GM23338 (cell line): ENCODE measurements around the gene STARD13. TPM values are rescaled to one million over a fixed set of nuclear protein-coding genes. Genes with fewer than 3 reads are reported as not detected.

ENCODE experiments used
- ATAC-seq: fragments of 200-7000 bp; cut with Tn5 transposase; 3 replicates; pipeline ENCODE4 v1.9.1; 2020
- DNase-seq: peaks from one replicate; pipeline ENCODE4 v3.0.0-alpha.2; 2015; ENCODE audit warnings: low spot score
- H2AFZ ChIP-seq: fragments of 200-600 bp; sonication (generic); 2 replicates; pipeline ENCODE4 v1.8.0; 2016; ENCODE audit warnings: antibody characterized with exemption, mild to moderate bottlenecking, moderate library complexity
- H3F3A ChIP-seq: fragments of 200-600 bp; sonication (generic); replicated peaks from 2 replicates; pipeline ENCODE4 v1.8.0; 2017; ENCODE audit warnings: antibody characterized with exemption, mixed run types, low read depth
- H3K27ac ChIP-seq: fragments of 200-600 bp; sonication (generic); 2 replicates; pipeline ENCODE4 v1.6.1; 2016; ENCODE audit warnings: low read depth
- H3K27me3 ChIP-seq: fragments of 200-600 bp; sonication (generic); 2 replicates; pipeline ENCODE4 v1.8.0; 2016; ENCODE audit warnings: mild to moderate bottlenecking, mixed run types, moderate library complexity; ENCODE audit not compliant: insufficient read depth
- H3K36me3 ChIP-seq: fragments of 200-600 bp; sonication (generic); 2 replicates; pipeline ENCODE4 v1.8.0; 2016; ENCODE audit warnings: mild to moderate bottlenecking; ENCODE audit not compliant: insufficient read depth
- H3K4me1 ChIP-seq: fragments of 200-600 bp; sonication (generic); 2 replicates; pipeline ENCODE4 v1.8.0; 2016; ENCODE audit warnings: mild to moderate bottlenecking, moderate library complexity; ENCODE audit not compliant: insufficient read depth
- H3K4me2 ChIP-seq: fragments of 200-600 bp; sonication (generic); 2 replicates; pipeline ENCODE4 v1.7.1; 2017; ENCODE audit warnings: mixed run types
- H3K4me3 ChIP-seq: fragments of 200-600 bp; sonication (generic); 2 replicates; pipeline ENCODE4 v1.6.1; 2016; ENCODE audit warnings: mixed run types
- H3K79me2 ChIP-seq: fragments of 200-600 bp; sonication (generic); replicated peaks from 2 replicates; pipeline ENCODE4 v1.8.0; 2017; ENCODE audit warnings: mild to moderate bottlenecking; ENCODE audit not compliant: insufficient read depth
- H3K9me2 ChIP-seq: fragments of 200-600 bp; sonication (generic); 2 replicates; pipeline ENCODE4 v1.8.0; 2017; ENCODE audit not compliant: insufficient read depth
- H4K20me1 ChIP-seq: fragments of 200-600 bp; sonication (generic); replicated peaks from 2 replicates; pipeline ENCODE4 v1.8.0; 2017; ENCODE audit warnings: mild to moderate bottlenecking; ENCODE audit not compliant: insufficient read depth
- H3K27ac Mint-ChIP-seq: 2 replicates; pipeline ENCODE4 v1.8.0; 2020; ENCODE audit warnings: inconsistent platforms, mild to moderate bottlenecking, moderate library complexity, mixed read lengths
- H3K27me3 Mint-ChIP-seq: 3 replicates; pipeline ENCODE4 v1.8.0; 2022; ENCODE audit warnings: low read depth, mild to moderate bottlenecking, moderate library complexity, mixed read lengths, inconsistent platforms; ENCODE audit not compliant: insufficient read depth, poor library complexity
- H3K36me3 Mint-ChIP-seq: 3 replicates; pipeline ENCODE4 v1.8.0; 2021; ENCODE audit warnings: low read depth, mild to moderate bottlenecking, inconsistent platforms, moderate library complexity, mixed read lengths
- H3K4me1 Mint-ChIP-seq: 3 replicates; pipeline ENCODE4 v1.8.0; 2020; ENCODE audit warnings: mild to moderate bottlenecking, inconsistent platforms, mixed read lengths
- H3K4me3 Mint-ChIP-seq: 3 replicates; pipeline ENCODE4 v1.8.0; 2021; ENCODE audit warnings: moderate library complexity, mild to moderate bottlenecking, inconsistent platforms, mixed read lengths
- H3K9me3 Mint-ChIP-seq: 3 replicates; pipeline ENCODE4 v1.8.0; 2020; ENCODE audit warnings: moderate library complexity, mild to moderate bottlenecking, inconsistent platforms, mixed read lengths
- CTCF ChIP-seq, 2 experiments: fragments of 200-600 bp in 1 of 2; sonication (generic) in 1 of 2; conservative IDR thresholded peaks; 2 replicates each; pipeline versions ENCODE4 v1.5.1 to v1.6.1; 2016 to 2017; ENCODE audit warnings: antibody characterized with exemption in 2 of 2, low read depth in 2 of 2, mild to moderate bottlenecking in 2 of 2, moderate library complexity in 1 of 2
- EZH2phosphoT487 ChIP-seq: fragments of 200-600 bp; sonication (generic); IDR thresholded peaks from one replicate; pipeline ENCODE4 v1.8.1; 2018; ENCODE audit warnings: antibody characterized with exemption; ENCODE audit not compliant: unreplicated experiment
- JUNB ChIP-seq: IDR thresholded peaks from one replicate; pipeline ENCODE4 v1.6.1; 2016; ENCODE audit warnings: antibody characterized with exemption; ENCODE audit not compliant: unreplicated experiment
- NANOG ChIP-seq: IDR thresholded peaks from 2 replicates; pipeline ENCODE4 v1.6.1; 2016; ENCODE audit warnings: antibody characterized with exemption, borderline replicate concordance
- POLR2AphosphoS5 ChIP-seq: IDR thresholded peaks from 2 replicates; pipeline ENCODE4 v1.6.1; 2016; ENCODE audit warnings: antibody characterized with exemption, low read depth
- ZNF114 ChIP-seq: fragments of 250-450 bp; sonication (Bioruptor Pico); IDR thresholded peaks from 2 replicates; pipeline ENCODE4 v1.5.0; 2020; ENCODE audit warnings: mild to moderate bottlenecking, moderate library complexity
- ZNF462 ChIP-seq: fragments of 250-450 bp; sonication (Bioruptor Pico); IDR thresholded peaks from 2 replicates; pipeline ENCODE4 v1.5.0; 2020; ENCODE audit warnings: mild to moderate bottlenecking, moderate library complexity
- polyA plus RNA-seq: library from polyadenylated mRNA; unstranded; fragments of >200 nt; fragmentation: Nextera tagmentation; extraction: Ambion mirVana; gene quantifications from 2 replicates; pipeline ENCODE4 v1.2.1, GENCODE V29; 2016
- total RNA-seq: library from RNA; depleted of rRNA; stranded (reverse); fragments of >200 nt; shearing (Covaris generic); gene quantifications from 2 replicates; pipeline ENCODE4 v1.2.3, GENCODE V29; 2014
- TF ChIP-seq, protein P1 (sequence below): IDR thresholded peaks from 2 replicates; pipeline ENCODE4 v1.6.1; 2016; ENCODE audit warnings: antibody characterized with exemption

STARD13 gene
- total and polyA plus RNA-seq, 2 experiments from 2014 or later = 3.2 to 5.2 TPM

GRCh38 chr13:33188093-33188882, 97.3 kb downstream of the STARD13 start:
- H3K27me3 ChIP-seq = no peaks in the 10 kb centered on the region
- H3K79me2 ChIP-seq = no peaks in the 10 kb centered on the region
- DNase-seq (no peak), ATAC-seq (no peak)
- no peaks in the 10 kb centered on the region for H3F3A ChIP-seq
- H3K36me3 Mint-ChIP-seq = no peaks in the 10 kb centered on the region
- no peaks in the 10 kb centered on the region for H4K20me1 ChIP-seq
- no peaks in the 10 kb centered on the region for H3K9me3 Mint-ChIP-seq
- no peak overlapping the region for H2AFZ ChIP-seq
- H3K4me3 ChIP-seq = no peak overlapping the region
- no peak overlapping the region for H3K27ac ChIP-seq
- no peak overlapping the region for H3K27ac Mint-ChIP-seq
- TF ChIP-seq, protein P1, sequence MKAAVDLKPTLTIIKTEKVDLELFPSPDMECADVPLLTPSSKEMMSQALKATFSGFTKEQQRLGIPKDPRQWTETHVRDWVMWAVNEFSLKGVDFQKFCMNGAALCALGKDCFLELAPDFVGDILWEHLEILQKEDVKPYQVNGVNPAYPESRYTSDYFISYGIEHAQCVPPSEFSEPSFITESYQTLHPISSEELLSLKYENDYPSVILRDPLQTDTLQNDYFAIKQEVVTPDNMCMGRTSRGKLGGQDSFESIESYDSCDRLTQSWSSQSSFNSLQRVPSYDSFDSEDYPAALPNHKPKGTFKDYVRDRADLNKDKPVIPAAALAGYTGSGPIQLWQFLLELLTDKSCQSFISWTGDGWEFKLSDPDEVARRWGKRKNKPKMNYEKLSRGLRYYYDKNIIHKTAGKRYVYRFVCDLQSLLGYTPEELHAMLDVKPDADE = no peak
- TF ChIP-seq ZNF114 (CRISPR knock-in tag) (no peak), EZH2phosphoT487 (no peak)
- H3K36me3 ChIP-seq = no peaks in the 10 kb centered on the region
- H3K4me3 Mint-ChIP-seq = no peak overlapping the region
- peaks cover 18% of the 10 kb centered on the region; the same call in 1 of the 2 replicates for H3K4me1 ChIP-seq
- H3K9me2 ChIP-seq = no peaks in the 10 kb centered on the region; the same call in 1 of the 2 replicates
- H3K4me2 ChIP-seq = no peak overlapping the region
- peaks cover 22% of the 10 kb centered on the region for H3K4me1 Mint-ChIP-seq
- no peaks in the 10 kb centered on the region for H3K27me3 Mint-ChIP-seq

GRCh38 chr13:33186861-33187291, 98.7 kb downstream of the STARD13 start:
- Histone ChIP-seq H4K20me1 (no peaks in the 10 kb centered on the region), H3K27me3 (peaks cover 3% of the 10 kb centered on the region; the same call in 1 of the 2 replicates), H3K4me3 (no peak overlapping the region), H2AFZ (no peak overlapping the region), H3K4me1 (peaks cover 18% of the 10 kb centered on the region; the same call in 1 of the 2 replicates), H3K36me3 (no peaks in the 10 kb centered on the region), H3F3A (no peaks in the 10 kb centered on the region), H3K27ac (no peak overlapping the region), H3K79me2 (no peaks in the 10 kb centered on the region), H3K9me2 (no peaks in the 10 kb centered on the region; the same call in 1 of the 2 replicates), H3K4me2 (no peak overlapping the region)
- Mint-ChIP-seq H3K9me3 (no peaks in the 10 kb centered on the region), H3K27ac (0 out of 2 replicates have a peak overlapping the region, but pooled peaks have one; percentile 4), H3K27me3 (peaks cover 3% of the 10 kb centered on the region), H3K4me1 (peaks cover 19% of the 10 kb centered on the region), H3K36me3 (no peaks in the 10 kb centered on the region), H3K4me3 (no peak overlapping the region; the same call in 2 of the 3 replicates)
- DNase-seq = peak; percentile 65
- peak; percentile 37 for ATAC-seq
- TF ChIP-seq JUNB (no peak), POLR2AphosphoS5 (no peak), NANOG (no peak), ZNF114 (CRISPR knock-in tag) (no peak), CTCF (conservative IDR thresholded peaks at IDR 0.05; ENCODE audit: low read depth in 2 of 2) (no peak), EZH2phosphoT487 (no peak), ZNF462 (no peak)
- TF ChIP-seq, protein P1 = no peak
